ENCODE measurements around the gene TEX54.
"Not testable (repeated sequence)": the region's sequence is repeated elsewhere in the genome, so short reads cannot be mapped to it uniquely, and the experiment has no call there.

Gene TEX54

GRCh38 chr11:62844154-62844553, 11.5 kb upstream of the TEX54 start:
- Mint-ChIP-seq H3K36me3 (ENCODE audit: low read depth) (peaks cover 4% of the 10 kb centered on the region), H3K4me3 (no peak overlapping the region), H3K27ac (no peak overlapping the region), H3K9me3 (peaks cover 20% of the 10 kb centered on the region), H3K27me3 (ENCODE audit: low read depth, poor library complexity) (peaks cover 12% of the 10 kb centered on the region), H3K4me1 (peaks cover 13% of the 10 kb centered on the region)
- no peak for TF ChIP-seq CTCF (IDR thresholded peaks at IDR 0.05)
- DNase-seq = no peak

- H3K36me3 Mint-ChIP-seq (ENCODE audit: low read depth) = peaks cover 4% of the 10 kb centered on the region
- peaks cover 12% of the 10 kb centered on the region for H3K27me3 Mint-ChIP-seq (ENCODE audit: low read depth, poor library complexity)
- DNase-seq = no peak
- no peak for TF ChIP-seq CTCF (IDR thresholded peaks at IDR 0.05)
- peaks cover 20% of the 10 kb centered on the region for H3K9me3 Mint-ChIP-seq
- H3K27ac Mint-ChIP-seq = no peak overlapping the region
- H3K4me3 Mint-ChIP-seq = peak overlapping the region; percentile 38
- H3K4me1 Mint-ChIP-seq = peaks cover 20% of the 10 kb centered on the region
These were observed 10.8 kb upstream of the TEX54 start for GRCh38 chr11:62843466-62843865.

DNA sequence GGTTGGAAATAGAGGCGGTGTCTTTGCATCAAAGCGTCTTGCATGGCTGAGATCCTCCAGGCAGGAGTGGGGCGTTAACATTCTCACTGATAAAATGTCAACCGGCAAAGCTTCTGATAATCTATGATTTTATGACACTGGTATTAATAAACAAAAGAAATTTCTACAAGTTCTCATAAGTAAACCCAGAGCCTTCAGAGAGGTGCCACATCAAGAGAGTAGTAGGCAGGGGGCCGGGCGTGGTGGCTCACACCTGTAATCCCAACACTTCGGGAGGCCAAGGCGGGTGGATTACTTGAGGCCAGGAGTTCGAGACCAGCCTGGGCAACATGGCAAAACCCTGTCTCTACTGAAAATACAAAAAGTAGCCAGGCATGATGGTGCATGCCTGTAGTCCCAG, 10.2 kb upstream of the TEX54 start:
- Mint-ChIP-seq H3K9me3 (peaks cover 18% of the 10 kb centered on the region), H3K4me1 (peaks cover 20% of the 10 kb centered on the region)
- not testable (repeated sequence) for DNase-seq; H3K27ac Mint-ChIP-seq; H3K36me3 Mint-ChIP-seq (ENCODE audit: low read depth); H3K4me3 Mint-ChIP-seq; H3K27me3 Mint-ChIP-seq (ENCODE audit: low read depth, poor library complexity)

DNA sequence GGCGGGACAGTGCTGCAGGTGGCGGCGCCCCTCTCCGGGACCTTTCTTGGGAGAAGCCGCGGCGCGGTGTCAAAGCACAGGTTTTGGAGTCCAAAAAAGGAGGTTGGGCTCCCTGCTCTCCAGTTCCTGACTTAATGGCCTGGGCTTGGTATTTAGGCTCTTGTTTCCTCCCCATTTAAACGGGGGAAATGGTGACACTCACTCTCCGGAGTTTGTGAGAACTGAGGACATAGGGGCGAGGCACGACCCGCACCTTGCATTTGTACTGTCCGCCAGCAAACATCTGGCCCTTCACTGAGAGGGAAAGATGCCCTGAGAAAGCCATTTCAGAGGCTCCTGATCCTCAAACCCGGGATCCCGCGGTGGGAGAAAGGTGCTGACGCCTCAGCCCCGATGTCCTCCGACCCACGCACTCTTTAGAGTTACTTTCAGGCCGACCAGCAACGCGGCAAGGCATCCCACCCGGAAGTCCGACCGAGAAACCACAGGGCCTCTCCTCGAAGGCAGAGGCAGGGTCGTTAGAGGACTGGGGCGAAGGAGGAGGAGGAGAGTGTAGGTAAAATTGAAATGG, 9.6 kb upstream of the TEX54 start:
- Mint-ChIP-seq H3K9me3 (peaks cover 15% of the 10 kb centered on the region), H3K4me1 (peaks cover 27% of the 10 kb centered on the region), H3K27me3 (ENCODE audit: low read depth, poor library complexity) (peaks cover 8% of the 10 kb centered on the region), H3K4me3 (no peak overlapping the region), H3K27ac (no peak overlapping the region), H3K36me3 (ENCODE audit: low read depth) (peaks cover 10% of the 10 kb centered on the region)
- TF ChIP-seq CTCF (IDR thresholded peaks at IDR 0.05) = no peak
- DNase-seq = peak; percentile 50

DNA sequence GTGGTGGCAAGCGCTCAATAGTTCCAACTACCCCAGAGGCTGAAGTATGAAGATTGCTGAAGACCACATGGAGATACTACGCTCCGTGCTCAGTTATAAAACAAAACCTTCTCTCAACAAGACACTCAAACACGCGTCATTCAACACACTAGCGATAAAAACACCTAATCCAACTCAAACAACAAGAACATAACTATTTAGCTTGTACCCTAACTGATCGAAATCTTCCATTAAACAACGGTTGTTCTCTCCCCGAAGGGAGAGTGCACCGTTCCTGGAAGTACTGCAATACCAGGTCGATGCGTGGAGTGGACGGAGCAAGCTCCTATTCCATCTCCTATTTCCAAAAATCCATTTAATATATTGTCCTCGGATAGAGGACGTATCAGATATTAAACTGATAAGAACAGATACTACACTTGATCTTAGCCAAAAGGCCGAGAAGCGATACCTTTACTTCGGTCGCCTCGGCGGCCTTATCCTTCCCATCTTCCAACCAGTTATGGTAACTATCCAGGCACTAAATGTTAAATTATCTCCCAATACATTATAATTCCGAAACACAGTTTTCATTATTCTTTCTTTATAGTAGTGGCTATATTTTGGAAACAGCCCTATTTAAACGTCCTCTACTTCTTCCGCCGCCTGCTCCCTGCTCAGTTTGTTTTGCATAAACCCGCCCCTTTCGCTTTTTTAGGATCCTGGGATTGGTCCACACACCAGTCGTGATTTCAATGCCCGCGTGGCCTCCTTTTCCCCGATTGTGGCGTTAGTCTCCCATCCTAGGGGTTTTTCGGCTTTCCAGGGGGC, 8.9 kb upstream of the TEX54 start:
- TF ChIP-seq CTCF (IDR thresholded peaks at IDR 0.05) = no peak
- H3K36me3 Mint-ChIP-seq (ENCODE audit: low read depth) = peaks cover 8% of the 10 kb centered on the region
- peaks cover 27% of the 10 kb centered on the region for H3K4me1 Mint-ChIP-seq

DNA sequence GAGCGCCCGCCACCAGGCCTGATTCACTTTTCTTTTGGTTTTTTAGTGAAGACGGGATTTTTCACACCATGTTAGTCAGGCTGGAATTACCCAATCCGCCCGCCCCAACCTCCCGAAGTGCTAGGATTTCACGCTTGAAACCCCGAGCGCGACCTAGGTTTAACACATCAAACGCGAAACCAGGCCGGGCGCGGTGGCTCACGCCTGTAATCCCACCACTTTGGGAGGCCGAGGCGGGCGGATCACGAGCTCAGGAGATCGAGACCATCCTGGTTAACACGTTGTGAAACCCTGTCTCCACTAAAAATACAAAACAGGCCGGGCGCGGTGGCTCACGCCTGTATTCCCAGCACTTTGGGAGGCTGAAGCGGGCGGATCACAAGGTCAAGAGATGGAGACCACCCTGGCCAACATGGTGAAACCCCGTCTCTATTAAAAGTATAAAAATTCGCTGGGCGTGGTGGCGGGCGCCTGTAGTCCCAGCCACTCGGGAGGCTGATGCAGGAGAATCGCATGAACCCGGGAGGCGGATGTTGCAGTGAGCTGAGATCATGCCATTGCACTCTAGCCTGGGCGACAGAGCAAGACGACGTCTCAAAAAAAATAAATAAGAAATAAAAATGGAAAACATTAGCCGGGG, 8.2 kb upstream of the TEX54 start:
- not testable (repeated sequence) for H3K4me3 Mint-ChIP-seq; H3K27ac Mint-ChIP-seq; H3K9me3 Mint-ChIP-seq; H3K27me3 Mint-ChIP-seq (ENCODE audit: low read depth, poor library complexity)
- peaks cover 27% of the 10 kb centered on the region for H3K4me1 Mint-ChIP-seq
- DNase-seq = peak; percentile 80
- peaks cover 11% of the 10 kb centered on the region for H3K36me3 Mint-ChIP-seq (ENCODE audit: low read depth)

More for the DNA sequence above, 8.9 kb upstream of the TEX54 start:
- Mint-ChIP-seq H3K27ac (no peak overlapping the region), H3K27me3 (ENCODE audit: low read depth, poor library complexity) (peaks cover 8% of the 10 kb centered on the region), H3K9me3 (peaks cover 10% of the 10 kb centered on the region), H3K4me3 (no peak overlapping the region)
- DNase-seq = peak; percentile 81

All from nephron progenitor cell (in vitro differentiated cells).